H1 (cell line): ENCODE results near the gene CHRNA1. TPM values are rescaled to one million over a fixed set of nuclear protein-coding genes. Genes with fewer than 3 reads are reported as not detected.

Source experiments
- ASH2L ChIP-seq: fragments of 200-600, 300-600 bp; sonication (generic); IDR thresholded peaks from one replicate; pipeline ENCODE4 v1.7.1; 2017; ENCODE audit warnings: low read length
- BACH1 ChIP-seq: IDR thresholded peaks from 2 replicates; pipeline ENCODE4 v1.6.1; 2012; ENCODE audit warnings: low read length, improper control_type of control experiment
- CEBPB ChIP-seq: IDR thresholded peaks from 2 replicates; pipeline ENCODE4 v1.6.1; 2012; ENCODE audit warnings: low read depth, low read length
- SAP30 ChIP-seq: fragments of 300-600 bp; sonication (generic); IDR thresholded peaks from 2 replicates; pipeline ENCODE4 v1.7.1; 2012; ENCODE audit warnings: low read length, moderate library complexity, mild to moderate bottlenecking, inconsistent platforms; ENCODE audit not compliant: insufficient read depth, insufficient replicate concordance
- ZNF274 ChIP-seq: IDR thresholded peaks from 2 replicates; pipeline ENCODE4 v1.7.0; 2012; ENCODE audit warnings: low read length, borderline replicate concordance; ENCODE audit errors: extremely low read depth
- polyA plus RNA-seq, 7 experiments: library from polyadenylated mRNA; depleted of rRNA in 3 of 7; stranded (reverse) in 5 of 7; unstranded in 2 of 7; fragments of >200 nt in 5 of 7; fragments of 200-250 nt in 2 of 7; gene quantifications; 1 replicate in 5 of 7; 2 replicates in 1 of 7; 4 replicates in 1 of 7; pipeline versions ENCODE4 v1.2.1 to v1.2.3, GENCODE V29; 2011 to 2013; ENCODE audit warnings: missing spikeins in 2 of 7, mixed read lengths in 2 of 7
- total RNA-seq: library from RNA; stranded (reverse); fragmentation: NEBNext Ultra II Directional; extraction: Animal tissue kit (Norgen Biotek cat#: 25700); gene quantifications from 2 replicates; pipeline ENCODE4 v1.2.1, GENCODE V29; 2021
- TF ChIP-seq, protein P1 (sequence below): IDR thresholded peaks from 2 replicates; pipeline ENCODE4 v1.6.1; 2011; ENCODE audit warnings: low read length, improper control_type of control experiment

The CHRNA1 gene
- total and polyA plus RNA-seq, 2 of the 8 experiments (the other 6 are each of a cell fraction or from before 2014, with no cell fraction given), result 0.11 to 0.15 TPM

DNA sequence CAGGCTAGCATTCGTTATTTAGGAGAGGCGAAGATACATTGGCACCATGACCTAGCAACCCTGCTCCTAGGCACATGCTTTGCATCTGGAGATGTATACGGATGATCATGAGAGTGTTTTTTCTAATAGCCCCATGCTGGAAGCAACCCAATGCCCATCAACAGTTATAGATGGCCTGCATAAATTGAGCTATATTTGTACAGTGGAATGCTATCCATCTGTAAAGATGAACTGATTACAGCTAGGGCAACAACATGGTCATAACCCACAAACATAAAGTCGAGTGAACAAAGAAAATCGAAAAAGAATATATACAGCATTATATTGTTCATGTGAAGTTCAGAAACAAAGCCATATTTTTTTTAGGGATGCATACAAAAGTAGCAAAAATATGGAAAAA, 20.6 kb upstream of the CHRNA1 start (continued):
- TF ChIP-seq, protein P1, sequence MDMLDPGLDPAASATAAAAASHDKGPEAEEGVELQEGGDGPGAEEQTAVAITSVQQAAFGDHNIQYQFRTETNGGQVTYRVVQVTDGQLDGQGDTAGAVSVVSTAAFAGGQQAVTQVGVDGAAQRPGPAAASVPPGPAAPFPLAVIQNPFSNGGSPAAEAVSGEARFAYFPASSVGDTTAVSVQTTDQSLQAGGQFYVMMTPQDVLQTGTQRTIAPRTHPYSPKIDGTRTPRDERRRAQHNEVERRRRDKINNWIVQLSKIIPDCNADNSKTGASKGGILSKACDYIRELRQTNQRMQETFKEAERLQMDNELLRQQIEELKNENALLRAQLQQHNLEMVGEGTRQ, result no peak
- TF ChIP-seq BACH1, result no peak
- no peak for TF ChIP-seq CEBPB
- no peak for TF ChIP-seq ZNF274
- no peak for TF ChIP-seq SAP30
- no peak for TF ChIP-seq ASH2L
- TF ChIP-seq, all 59 proteins: peak for 0
